PC-3 (cell line): ENCODE data around the gene ASTN2. TPM values are rescaled to one million over a fixed set of nuclear protein-coding genes. Genes with fewer than 3 reads are reported as not detected.

Experiments used
- ATAC-seq: fragments of 200-7000 bp; cut with Tn5 transposase; 2 replicates; pipeline ENCODE4 v1.9.1; 2020; ENCODE audit warnings: mild to moderate bottlenecking, moderate library complexity
- BruUV-seq: library from RNA; stranded (reverse); fragments of 400-500 nt; replicated peaks from 2 replicates; lab custom pipeline; 2021; lab: Mats Ljungman, UMichigan
- CTCF ChIA-PET: fragments of 300-600 bp; sonication (Branson Sonifier 250); formaldehyde crosslinking; loops from one replicate; lab custom pipeline; 2022; ENCODE audit warnings: antibody characterized with exemption; lab: Charles Lee
- POLR2A ChIA-PET: fragments of 300-600 bp; sonication (Branson Sonifier 250); formaldehyde crosslinking; loops from one replicate; lab custom pipeline; 2022; ENCODE audit warnings: antibody characterized with exemption; ENCODE audit not compliant: unreplicated experiment; lab: Charles Lee
- DNase-seq: peaks from one replicate; pipeline ENCODE4 v3.0.0-alpha.2; 2015
- H2AFZ ChIP-seq: fragments of 300-600 bp; sonication (generic); 2 replicates; pipeline ENCODE4 v1.6.0; 2016; ENCODE audit warnings: antibody characterized with exemption, low read length
- H3F3A ChIP-seq: fragments of 300-600 bp; sonication (generic); one replicate; pipeline ENCODE4 v1.6.0; 2017; ENCODE audit warnings: antibody characterized with exemption, low read length, control low read depth, mild to moderate bottlenecking; ENCODE audit not compliant: unreplicated experiment
- H3K27ac ChIP-seq: fragments of 300-600 bp; sonication (generic); 2 replicates; pipeline ENCODE4 v1.5.1; 2016; ENCODE audit warnings: mild to moderate bottlenecking, low read length
- H3K27me3 ChIP-seq: fragments of 300-600 bp; sonication (generic); 2 replicates; pipeline ENCODE4 v1.6.1; 2016; ENCODE audit warnings: low read length, mixed read lengths
- H3K36me3 ChIP-seq: fragments of 300-600 bp; sonication (generic); 2 replicates; pipeline ENCODE4 v1.6.1; 2016; ENCODE audit warnings: low read depth, mixed run types, low read length, mixed read lengths
- H3K4me1 ChIP-seq: fragments of 300-600 bp; sonication (generic); 2 replicates; pipeline ENCODE4 v1.5.1; 2016; ENCODE audit warnings: low read length; ENCODE audit not compliant: insufficient read depth
- H3K4me2 ChIP-seq: fragments of 300-600 bp; sonication (generic); 2 replicates; pipeline ENCODE4 v1.6.0; 2016; ENCODE audit warnings: low read length
- H3K4me3 ChIP-seq: fragments of 300-600 bp; sonication (generic); 2 replicates; pipeline ENCODE4 v1.5.1; 2016; ENCODE audit warnings: mild to moderate bottlenecking, low read length, mixed read lengths
- H3K79me2 ChIP-seq: fragments of 300-600 bp; sonication (generic); 2 replicates; pipeline ENCODE4 v1.6.1; 2017; ENCODE audit warnings: low read length, mixed read lengths
- H3K9ac ChIP-seq: fragments of 300-600 bp; sonication (generic); 2 replicates; pipeline ENCODE4 v1.6.0; 2016; ENCODE audit warnings: mild to moderate bottlenecking, low read length
- H3K9me2 ChIP-seq: fragments of 300-600 bp; sonication (generic); replicated peaks from 2 replicates; pipeline ENCODE4 v1.6.1; 2016; ENCODE audit warnings: mixed run types, low read length, mixed read lengths
- H3K9me3 ChIP-seq: fragments of 300-600 bp; sonication (generic); 2 replicates; pipeline ENCODE4 v1.6.1; 2016; ENCODE audit warnings: low read length, mixed read lengths
- H4K20me1 ChIP-seq: fragments of 300-600 bp; sonication (generic); 2 replicates; pipeline ENCODE4 v1.6.1; 2016; ENCODE audit warnings: low read length, mixed read lengths
- EZH2 ChIP-seq: fragments of 300-600 bp; sonication (generic); IDR thresholded peaks from one replicate; pipeline ENCODE4 v1.6.1; 2017; ENCODE audit warnings: antibody characterized with exemption, mild to moderate bottlenecking, low read length; ENCODE audit not compliant: unreplicated experiment
- EZH2phosphoT487 ChIP-seq: fragments of 300-600 bp; sonication (generic); IDR thresholded peaks from 2 replicates; pipeline ENCODE4 v1.6.1; 2018; ENCODE audit warnings: mild to moderate bottlenecking, antibody characterized with exemption, low read length, borderline replicate concordance
- intact Hi-C: fragments of 100-400 bp; cut with micrococcal nuclease; formaldehyde crosslinking; loops from 2 replicates; pipeline ENCODE4 v1.9.0; 2023
- total RNA-seq: library from RNA; depleted of rRNA; stranded (reverse); fragments of >200 nt; gene quantifications from 2 replicates; pipeline ENCODE4 v1.2.3, GENCODE V29; 2014
- TF ChIP-seq, protein P1 (sequence below): fragments of 300-600 bp; sonication (generic); conservative IDR thresholded peaks from 2 replicates; pipeline ENCODE4 v1.5.1; 2017; ENCODE audit warnings: antibody characterized with exemption, low read depth, mild to moderate bottlenecking, low read length

The ASTN2 gene
- total RNA-seq, 1 experiment from 2014 or later = 3.5 TPM

DNA sequence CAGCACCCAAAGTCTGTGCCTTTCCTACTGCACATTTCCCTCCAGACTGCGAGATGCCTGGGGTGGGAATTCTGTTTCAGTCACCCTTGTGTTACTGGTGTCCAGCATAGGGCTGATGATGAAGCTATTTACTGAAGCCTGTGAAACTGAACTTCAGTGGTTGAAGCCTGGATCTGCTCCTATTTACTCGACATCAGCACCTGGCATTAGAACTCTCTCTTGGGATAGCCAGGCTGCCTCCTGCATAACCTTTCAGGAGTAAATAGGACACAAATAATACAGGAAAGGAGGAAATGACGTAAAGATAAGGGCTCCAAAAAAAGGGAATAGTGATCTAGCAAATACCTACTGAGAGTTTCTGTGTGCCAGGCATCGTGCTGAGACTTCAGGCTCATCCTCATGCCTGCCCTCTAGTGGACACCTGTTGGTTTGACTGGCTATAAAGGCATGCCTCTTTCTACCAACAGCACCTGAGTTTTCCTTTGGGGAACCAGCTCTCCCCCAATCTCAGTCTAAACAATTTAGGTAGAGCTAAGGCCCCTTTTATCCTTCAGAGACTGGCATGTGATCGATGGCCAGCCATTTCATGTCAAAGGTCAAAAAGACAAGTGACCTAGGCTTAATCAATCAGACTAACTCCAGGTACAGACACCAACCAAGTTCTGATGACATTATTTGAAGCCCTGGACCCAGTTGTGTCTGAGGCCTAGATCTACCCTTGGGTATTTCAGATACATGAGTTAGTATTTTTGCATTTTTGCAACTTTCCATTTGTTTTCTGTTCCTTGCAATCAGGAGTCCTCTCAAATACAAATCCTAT lies 919.8 kb downstream of the ASTN2 start:
- H3K4me2 ChIP-seq = no peak overlapping the region
- no peaks in the 10 kb centered on the region for H3K27me3 ChIP-seq
- H3K36me3 ChIP-seq = no peaks in the 10 kb centered on the region
- DNase-seq (peak; percentile 46), ATAC-seq (peak; percentile 28; the same call in 1 of the 2 replicates)
- H3K27ac ChIP-seq = no peak overlapping the region
- CTCF ChIA-PET = no interaction called here
- POLR2A ChIA-PET = no interaction called here
- no peaks in the 10 kb centered on the region for H3K4me1 ChIP-seq
- intact Hi-C loops = loop anchor here (2.0 to 10.0 kb wide), 5 partner anchors 77 to 904 kb away; no protein-coding TSS in a partner anchor
- H3K9me3 ChIP-seq = no peaks in the 10 kb centered on the region
- no peak for TF ChIP-seq EZH2
- TF ChIP-seq, protein P1, sequence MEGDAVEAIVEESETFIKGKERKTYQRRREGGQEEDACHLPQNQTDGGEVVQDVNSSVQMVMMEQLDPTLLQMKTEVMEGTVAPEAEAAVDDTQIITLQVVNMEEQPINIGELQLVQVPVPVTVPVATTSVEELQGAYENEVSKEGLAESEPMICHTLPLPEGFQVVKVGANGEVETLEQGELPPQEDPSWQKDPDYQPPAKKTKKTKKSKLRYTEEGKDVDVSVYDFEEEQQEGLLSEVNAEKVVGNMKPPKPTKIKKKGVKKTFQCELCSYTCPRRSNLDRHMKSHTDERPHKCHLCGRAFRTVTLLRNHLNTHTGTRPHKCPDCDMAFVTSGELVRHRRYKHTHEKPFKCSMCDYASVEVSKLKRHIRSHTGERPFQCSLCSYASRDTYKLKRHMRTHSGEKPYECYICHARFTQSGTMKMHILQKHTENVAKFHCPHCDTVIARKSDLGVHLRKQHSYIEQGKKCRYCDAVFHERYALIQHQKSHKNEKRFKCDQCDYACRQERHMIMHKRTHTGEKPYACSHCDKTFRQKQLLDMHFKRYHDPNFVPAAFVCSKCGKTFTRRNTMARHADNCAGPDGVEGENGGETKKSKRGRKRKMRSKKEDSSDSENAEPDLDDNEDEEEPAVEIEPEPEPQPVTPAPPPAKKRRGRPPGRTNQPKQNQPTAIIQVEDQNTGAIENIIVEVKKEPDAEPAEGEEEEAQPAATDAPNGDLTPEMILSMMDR = peak; percentile 69
- no peak overlapping the region for H3K9ac ChIP-seq
- no peak overlapping the region for H2AFZ ChIP-seq
- no peak overlapping the region for H3K4me3 ChIP-seq
- no peaks in the 10 kb centered on the region for H3K9me2 ChIP-seq
- H4K20me1 ChIP-seq = no peaks in the 10 kb centered on the region
- no peaks in the 10 kb centered on the region for H3F3A ChIP-seq
- no TSS peak for BruUV-seq
- no peaks in the 10 kb centered on the region for H3K79me2 ChIP-seq

DNA sequence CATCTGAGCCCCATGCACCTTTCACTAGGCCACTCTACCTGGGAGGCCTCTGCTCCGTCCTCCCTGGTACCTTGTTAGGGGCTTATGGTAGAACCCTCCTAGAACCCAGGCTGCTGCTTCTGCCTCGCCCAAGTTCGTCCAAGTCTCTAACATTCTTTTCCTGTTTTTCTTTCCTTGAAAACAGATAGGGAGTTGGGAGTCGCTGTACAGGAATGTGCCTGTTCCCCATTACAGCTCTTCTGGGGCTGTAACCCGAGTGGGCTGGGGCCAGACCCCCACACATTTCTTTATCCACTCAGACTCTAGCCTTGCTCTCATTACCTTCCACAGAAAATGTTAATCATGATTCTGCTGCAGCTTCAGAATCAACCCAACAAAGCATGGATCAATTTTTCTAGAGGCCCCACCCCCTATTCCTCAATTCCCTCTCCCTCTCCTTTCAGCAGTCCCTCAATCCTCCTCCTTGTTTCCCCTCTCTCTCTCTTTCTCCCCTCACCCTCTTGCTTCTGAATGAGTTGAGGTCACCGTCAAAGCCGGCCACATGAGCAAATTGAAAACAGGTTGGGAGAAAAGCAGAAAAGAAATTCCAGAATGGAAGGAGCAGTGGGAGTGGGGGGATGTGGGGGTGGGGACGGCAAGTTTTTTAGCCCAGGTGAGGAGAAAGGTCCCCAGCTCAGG lies 921.5 kb downstream of the ASTN2 start:
- Histone ChIP-seq H3K4me3 (no peak overlapping the region), H2AFZ (no peak overlapping the region), H3K9me2 (no peaks in the 10 kb centered on the region), H3K79me2 (no peaks in the 10 kb centered on the region), H3K4me1 (no peaks in the 10 kb centered on the region), H3K9me3 (no peaks in the 10 kb centered on the region), H3K36me3 (no peaks in the 10 kb centered on the region), H3F3A (no peaks in the 10 kb centered on the region), H3K27me3 (no peaks in the 10 kb centered on the region), H3K27ac (no peak overlapping the region), H4K20me1 (no peaks in the 10 kb centered on the region), H3K9ac (no peak overlapping the region), H3K4me2 (no peak overlapping the region)
- ATAC-seq = no peak
- CTCF ChIA-PET = no interaction called here
- no peak for TF ChIP-seq EZH2
- no peak for TF ChIP-seq EZH2phosphoT487
- TF ChIP-seq, protein P1 = no peak
- no peak for DNase-seq
- BruUV-seq = no TSS peak
- POLR2A ChIA-PET = no interaction called here
- intact Hi-C loops = loop anchor here (5.0 to 10.0 kb wide), 4 partner anchors 79 to 609 kb away; no protein-coding TSS in a partner anchor
